Coronary artery (tissue), 2 donors: Measurements from ENCODE around the gene JAG2.
"Not testable (repeated sequence)": the region's sequence is repeated elsewhere in the genome, so short reads cannot be mapped to it uniquely, and the experiment has no call there.

Experiments
- DNase-seq: peaks from one replicate; pipeline ENCODE4 v3.0.0-alpha.2; 2017; ENCODE audit warnings: low spot score
- H3K27ac ChIP-seq, 2 donors: fragments of 200-600 bp; sonication (generic); one replicate each; pipeline ENCODE4 v1.5.1; 2016 to 2019
- H3K4me3 ChIP-seq: fragments of 200-600 bp; sonication (generic); 2 replicates; pipeline ENCODE4 v1.5.1; 2016; ENCODE audit warnings: mild to moderate bottlenecking, moderate library complexity
- CTCF ChIP-seq: fragments of 200-600 bp; sonication (generic); IDR thresholded peaks from one replicate; pipeline ENCODE4 v1.5.1; 2019; ENCODE audit warnings: antibody characterized with exemption

Gene JAG2

GRCh38 chr14:105117710-105118385 is 50.7 kb downstream of the JAG2 start:
- Histone ChIP-seq H3K27ac (no peak overlapping the region), H3K4me3 (no peak overlapping the region)
- TF ChIP-seq CTCF: no peak
- DNase-seq: peak; percentile 65

GRCh38 chr14:105117257-105117646 is 51.3 kb downstream of the JAG2 start:
- Histone ChIP-seq H3K4me3 (no peak overlapping the region), H3K27ac (no peak overlapping the region)
- peak; percentile 28 for DNase-seq
- no peak for TF ChIP-seq CTCF

GRCh38 chr14:105116451-105117256 is 51.9 kb downstream of the JAG2 start:
- H3K27ac ChIP-seq: no peak overlapping the region
- TF ChIP-seq CTCF: no peak
- no peak overlapping the region for H3K4me3 ChIP-seq
- peak; percentile 28 for DNase-seq

- H3K27ac ChIP-seq: not testable (repeated sequence)
- DNase-seq: peak; percentile 3
Observed at GRCh38 chr14:105109243-105109642, 59.3 kb downstream of the JAG2 start.

GRCh38 chr14:105108516-105108864 is 60.1 kb downstream of the JAG2 start:
- no peak overlapping the region for H3K27ac ChIP-seq
- DNase-seq: peak; percentile 26
- no peak for TF ChIP-seq CTCF
- no peak overlapping the region for H3K4me3 ChIP-seq

More at GRCh38 chr14:105109243-105109642, 59.3 kb downstream of the JAG2 start:
- not testable (repeated sequence) for H3K4me3 ChIP-seq

GRCh38 chr14:105107781-105108515 is 60.6 kb downstream of the JAG2 start:
- no peak overlapping the region for H3K27ac ChIP-seq
- DNase-seq: no peak
- H3K4me3 ChIP-seq: no peak overlapping the region
- TF ChIP-seq CTCF: no peak

GRCh38 chr14:105107351-105107750 is 61.2 kb downstream of the JAG2 start:
- Histone ChIP-seq H3K27ac (no peak overlapping the region), H3K4me3 (no peak overlapping the region)
- no peak for TF ChIP-seq CTCF
- DNase-seq: no peak
